OCI-LY7 (cell line): ENCODE measurements around the gene KCNMA1. TPM values are rescaled to one million over a fixed set of nuclear protein-coding genes. Genes with fewer than 3 reads are reported as not detected.

ENCODE experiments used
- BruUV-seq: library from RNA; stranded (reverse); fragments of 400-500 nt; replicated peaks from 2 replicates; lab custom pipeline; 2021; lab: Mats Ljungman, UMichigan
- CTCF ChIA-PET: fragments of 300-600 bp; sonication (Branson Sonifier 250); formaldehyde crosslinking; loops from one replicate; lab custom pipeline; 2022; ENCODE audit warnings: antibody characterized with exemption; ENCODE audit not compliant: unreplicated experiment; lab: Charles Lee
- POLR2A ChIA-PET: fragments of 300-600 bp; sonication (Branson Sonifier 250); formaldehyde crosslinking; loops from one replicate; lab custom pipeline; 2022; ENCODE audit warnings: antibody characterized with exemption; lab: Charles Lee
- DNase-seq: peaks from one replicate; pipeline ENCODE4 v3.0.0-alpha.2; 2015; ENCODE audit warnings: low spot score
- H2AFZ ChIP-seq: fragments of 200-600 bp; sonication (generic), shearing (Covaris generic); 2 replicates; pipeline ENCODE4 v1.6.1; 2014; ENCODE audit warnings: mild to moderate bottlenecking, antibody characterized with exemption, low read length, moderate library complexity
- H3K27ac ChIP-seq: fragments of 200-600 bp; sonication (generic); 2 replicates; pipeline ENCODE4 v1.5.1; 2014; ENCODE audit warnings: mixed run types, low read depth, mild to moderate bottlenecking, moderate library complexity, low read length, inconsistent platforms; ENCODE audit not compliant: poor library complexity, severe bottlenecking
- H3K36me3 ChIP-seq: fragments of 200-600 bp; sonication (generic); 2 replicates; pipeline ENCODE4 v1.6.1; 2014; ENCODE audit warnings: mild to moderate bottlenecking, antibody characterized with exemption, low read length, moderate library complexity, mixed read lengths; ENCODE audit not compliant: insufficient read depth
- H3K4me1 ChIP-seq: fragments of 200-600 bp; sonication (generic); 2 replicates; pipeline ENCODE4 v1.5.1; 2014; ENCODE audit warnings: mild to moderate bottlenecking, low read length; ENCODE audit not compliant: insufficient read depth, poor library complexity, severe bottlenecking
- H3K4me2 ChIP-seq: fragments of 200-600 bp; sonication (generic); 2 replicates; pipeline ENCODE4 v1.6.1; 2014; ENCODE audit warnings: mild to moderate bottlenecking, low read length
- H3K4me3 ChIP-seq: fragments of 200-600 bp; sonication (generic); 2 replicates; pipeline ENCODE4 v1.5.1; 2014; ENCODE audit warnings: mild to moderate bottlenecking, low read depth, low read length; ENCODE audit not compliant: poor library complexity, severe bottlenecking
- H3K79me2 ChIP-seq: fragments of 200-600 bp; sonication (generic); 2 replicates; pipeline ENCODE4 v1.6.1; 2016; ENCODE audit warnings: low read depth, mild to moderate bottlenecking, low read length, moderate library complexity, mixed read lengths; ENCODE audit not compliant: insufficient read depth
- H3K9me2 ChIP-seq: fragments of 200-600 bp; sonication (generic); 2 replicates; pipeline ENCODE4 v1.6.1; 2016; ENCODE audit warnings: mild to moderate bottlenecking, low read length, mixed read lengths; ENCODE audit not compliant: insufficient read depth
- H3K9me3 ChIP-seq: fragments of 200-600 bp; sonication (generic); 2 replicates; pipeline ENCODE4 v1.6.1; 2014; ENCODE audit warnings: mild to moderate bottlenecking, mixed run types, low read length, mixed read lengths
- H4K20me1 ChIP-seq: fragments of 200-600 bp; sonication (generic); 2 replicates; pipeline ENCODE4 v1.6.1; 2014; ENCODE audit warnings: mild to moderate bottlenecking, antibody characterized with exemption, low read length, moderate library complexity, mixed read lengths; ENCODE audit not compliant: insufficient read depth
- EZH2phosphoT487 ChIP-seq: fragments of 200-600 bp; sonication (generic); IDR thresholded peaks from 2 replicates; pipeline ENCODE4 v1.6.1; 2018; ENCODE audit warnings: low read depth, borderline replicate concordance, mild to moderate bottlenecking, mixed run types, antibody characterized with exemption, low read length, moderate library complexity, mixed read lengths
- intact Hi-C: fragments of 100-400 bp; cut with micrococcal nuclease; formaldehyde crosslinking; loops from one replicate; pipeline ENCODE4 v1.10.0; 2022; ENCODE audit not compliant: unreplicated experiment
- total RNA-seq, 2 experiments: library from RNA; depleted of rRNA in 1 of 2; stranded (reverse); fragments of >200 nt in 1 of 2; shearing (Covaris generic) in 1 of 2; gene quantifications; 2 replicates each; pipeline ENCODE4 v1.2.3, GENCODE V29; 2014 to 2022
- TF ChIP-seq, protein P1 (sequence below): fragments of 200-600 bp; sonication (generic); conservative IDR thresholded peaks from 2 replicates; pipeline ENCODE4 v1.5.1; 2014; ENCODE audit warnings: mild to moderate bottlenecking, antibody characterized with exemption, low read length, moderate library complexity, mixed read lengths

KCNMA1 gene
- total RNA-seq, 2 experiments from 2014 or later = not detected

DNA sequence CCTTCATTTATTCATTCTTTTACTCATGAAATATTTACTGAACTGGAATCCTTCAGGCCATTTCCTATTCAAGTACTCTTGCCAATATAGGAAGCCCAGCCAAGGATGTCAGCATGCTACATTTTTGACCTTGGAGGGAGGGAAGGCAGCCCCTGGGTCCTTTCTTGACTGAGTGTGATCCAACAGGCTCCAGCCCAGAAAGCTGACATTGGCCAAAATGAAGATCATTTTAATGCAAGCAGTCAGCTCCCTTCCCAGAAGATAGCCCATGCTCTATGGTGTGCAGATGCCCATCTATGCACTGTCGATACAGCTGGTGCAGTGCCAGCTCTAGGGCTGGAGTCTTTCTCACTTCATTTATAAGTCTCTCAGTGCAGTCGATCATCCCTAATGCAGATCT lies 646.0 kb downstream of the KCNMA1 start:
- H3K27ac ChIP-seq = no peak overlapping the region
- ChIA-PET POLR2A (interaction anchor here (0.7 kb wide), 1 partner anchor 14 kb away, joined by 4 read pairs; no protein-coding TSS in a partner anchor), CTCF (interaction anchor here (0.5 kb wide), 1 partner anchor 1501 kb away, joined by 4 read pairs; no protein-coding TSS in a partner anchor)
- intact Hi-C loops = no loop called here
- no peaks in the 10 kb centered on the region for H3K36me3 ChIP-seq
- no peaks in the 10 kb centered on the region for H3K9me3 ChIP-seq
- H4K20me1 ChIP-seq = no peaks in the 10 kb centered on the region
- H3K4me1 ChIP-seq = no peaks in the 10 kb centered on the region
- DNase-seq = no peak
- no peak overlapping the region for H2AFZ ChIP-seq
- H3K4me2 ChIP-seq = no peak overlapping the region
- no peak overlapping the region for H3K4me3 ChIP-seq
- no peaks in the 10 kb centered on the region for H3K79me2 ChIP-seq
- no peaks in the 10 kb centered on the region for H3K9me2 ChIP-seq
- no TSS peak for BruUV-seq
- TF ChIP-seq, protein P1, sequence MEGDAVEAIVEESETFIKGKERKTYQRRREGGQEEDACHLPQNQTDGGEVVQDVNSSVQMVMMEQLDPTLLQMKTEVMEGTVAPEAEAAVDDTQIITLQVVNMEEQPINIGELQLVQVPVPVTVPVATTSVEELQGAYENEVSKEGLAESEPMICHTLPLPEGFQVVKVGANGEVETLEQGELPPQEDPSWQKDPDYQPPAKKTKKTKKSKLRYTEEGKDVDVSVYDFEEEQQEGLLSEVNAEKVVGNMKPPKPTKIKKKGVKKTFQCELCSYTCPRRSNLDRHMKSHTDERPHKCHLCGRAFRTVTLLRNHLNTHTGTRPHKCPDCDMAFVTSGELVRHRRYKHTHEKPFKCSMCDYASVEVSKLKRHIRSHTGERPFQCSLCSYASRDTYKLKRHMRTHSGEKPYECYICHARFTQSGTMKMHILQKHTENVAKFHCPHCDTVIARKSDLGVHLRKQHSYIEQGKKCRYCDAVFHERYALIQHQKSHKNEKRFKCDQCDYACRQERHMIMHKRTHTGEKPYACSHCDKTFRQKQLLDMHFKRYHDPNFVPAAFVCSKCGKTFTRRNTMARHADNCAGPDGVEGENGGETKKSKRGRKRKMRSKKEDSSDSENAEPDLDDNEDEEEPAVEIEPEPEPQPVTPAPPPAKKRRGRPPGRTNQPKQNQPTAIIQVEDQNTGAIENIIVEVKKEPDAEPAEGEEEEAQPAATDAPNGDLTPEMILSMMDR = no peak
- TF ChIP-seq EZH2phosphoT487 = no peak

DNA sequence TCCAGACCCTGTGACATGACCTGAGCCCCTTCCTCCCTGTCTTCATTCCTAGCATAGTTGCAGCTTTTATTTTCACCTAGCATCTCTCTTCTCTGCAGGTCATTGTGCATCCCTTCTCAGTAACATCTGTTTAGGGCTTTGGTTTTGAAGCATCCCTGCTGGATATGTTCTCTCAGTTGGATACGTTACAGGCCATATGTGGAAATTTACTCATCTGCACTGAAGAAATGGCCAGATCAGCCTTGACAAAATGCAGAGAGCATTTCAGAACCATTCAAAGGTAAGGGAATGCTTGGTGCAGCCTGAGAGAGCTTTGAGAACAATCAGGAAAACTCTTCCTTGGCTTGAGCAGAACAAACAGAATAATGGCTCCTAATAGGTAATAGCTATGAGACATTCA lies 647.0 kb downstream of the KCNMA1 start:
- ChIA-PET POLR2A (no interaction called here), CTCF (no interaction called here)
- Histone ChIP-seq H3K27ac (no peak overlapping the region), H3K9me2 (no peaks in the 10 kb centered on the region), H2AFZ (no peak overlapping the region), H3K4me3 (no peak overlapping the region), H3K79me2 (no peaks in the 10 kb centered on the region), H3K4me2 (no peak overlapping the region), H3K36me3 (no peaks in the 10 kb centered on the region), H3K9me3 (no peaks in the 10 kb centered on the region), H4K20me1 (no peaks in the 10 kb centered on the region), H3K4me1 (no peaks in the 10 kb centered on the region)
- TF ChIP-seq, protein P1 = no peak
- no peak for TF ChIP-seq EZH2phosphoT487
- DNase-seq = no peak
- no TSS peak for BruUV-seq
- intact Hi-C loops = no loop called here

DNA sequence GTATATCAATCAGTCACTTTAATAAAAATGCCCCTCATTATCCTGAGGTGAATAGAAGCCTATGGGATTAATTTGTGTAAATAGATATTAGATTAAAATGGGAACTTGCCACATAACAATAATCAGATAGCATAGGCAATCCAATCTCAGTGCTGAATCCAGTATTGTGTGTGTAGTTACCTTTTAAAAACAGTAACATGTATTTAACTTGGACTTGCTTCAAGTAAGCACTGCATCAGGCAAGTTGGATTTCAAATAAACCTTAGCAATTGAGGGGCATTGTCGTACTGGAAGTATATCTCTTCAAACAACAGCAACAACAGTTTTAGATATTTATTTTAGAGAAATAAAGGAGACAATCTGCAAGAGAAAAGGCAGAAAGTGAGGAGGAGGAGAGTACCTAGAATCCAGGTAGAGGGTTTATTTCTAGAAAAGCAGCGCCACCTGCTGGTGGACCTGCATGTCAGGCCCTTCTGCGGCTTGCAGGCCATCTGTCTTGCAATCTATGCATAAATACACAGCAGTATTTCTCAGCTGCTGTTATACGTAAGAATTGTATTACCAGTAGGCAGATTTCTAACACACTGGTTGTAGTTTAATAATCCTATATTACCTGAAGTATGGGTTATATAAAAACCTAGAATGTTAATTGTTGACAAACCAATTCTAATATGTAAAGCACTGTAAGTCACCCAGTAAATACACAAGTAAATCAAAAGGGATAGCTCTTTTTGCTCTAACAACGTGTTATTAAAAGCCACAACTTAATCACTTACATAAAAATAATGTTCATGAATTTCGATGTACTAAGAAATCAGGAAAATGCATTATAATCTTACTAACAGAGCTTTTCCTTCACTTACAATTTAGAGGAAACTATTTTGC lies 652.8 kb downstream of the KCNMA1 start:
- CTCF ChIA-PET = no interaction called here
- DNase-seq = peak; percentile 72
- POLR2A ChIA-PET = no interaction called here
- Histone ChIP-seq H2AFZ (no peak overlapping the region), H3K4me2 (no peak overlapping the region), H3K4me3 (no peak overlapping the region), H3K4me1 (no peaks in the 10 kb centered on the region), H3K79me2 (no peaks in the 10 kb centered on the region), H3K27ac (no peak overlapping the region), H3K36me3 (no peaks in the 10 kb centered on the region), H3K9me3 (no peaks in the 10 kb centered on the region), H3K9me2 (no peaks in the 10 kb centered on the region), H4K20me1 (no peaks in the 10 kb centered on the region)
- BruUV-seq = no TSS peak
- intact Hi-C loops = no loop called here
- TF ChIP-seq, protein P1 = peak; percentile 94
- no peak for TF ChIP-seq EZH2phosphoT487
